Lower lobe of right lung (tissue), 2 donors: ENCODE measurements around the gene DUXB. TPM values are rescaled to one million over a fixed set of nuclear protein-coding genes. Genes with fewer than 3 reads are reported as not detected.

Source experiments
- ATAC-seq, 2 donors: fragments of 200-7000 bp; cut with Tn5 transposase; one replicate each; pipeline ENCODE4 v1.9.1; 2020 to 2022; ENCODE audit warnings: mild to moderate bottlenecking in 2 of 2, moderate library complexity in 2 of 2
- DNase-seq: peaks from one replicate; pipeline ENCODE4 v3.0.0-alpha.2; 2020
- H3K27ac ChIP-seq: fragments of 200-600 bp; one replicate; pipeline ENCODE4 v1.8.0; 2022
- H3K27me3 ChIP-seq: fragments of 200-600 bp; one replicate; pipeline ENCODE4 v1.8.0; 2022; ENCODE audit warnings: low read depth
- H3K36me3 ChIP-seq: fragments of 200-600 bp; one replicate; pipeline ENCODE4 v1.8.0; 2022; ENCODE audit warnings: mild to moderate bottlenecking
- H3K4me1 ChIP-seq: fragments of 200-600 bp; one replicate; pipeline ENCODE4 v1.8.0; 2022
- H3K4me3 ChIP-seq: fragments of 200-600 bp; one replicate; pipeline ENCODE4 v1.8.0; 2022; ENCODE audit warnings: mild to moderate bottlenecking
- H3K9me3 ChIP-seq: fragments of 200-600 bp; one replicate; pipeline ENCODE4 v1.8.0; 2022
- CTCF ChIP-seq: fragments of 200-600 bp; IDR thresholded peaks from one replicate; pipeline ENCODE4 v1.8.0; 2022; ENCODE audit warnings: antibody characterized with exemption, mild to moderate bottlenecking
- intact Hi-C: fragments of 100-400 bp; cut with DNase I; formaldehyde crosslinking; loops from one replicate; pipeline ENCODE4 v1.11.0; 2022
- total RNA-seq: library from RNA; stranded (reverse); fragmentation: NEBNext Ultra II Directional; extraction: Animal tissue kit (Norgen Biotek cat#: 25700); gene quantifications from one replicate; pipeline ENCODE4 v1.2.1, GENCODE V29; 2021
- donor health status: DM: no; HTN: yes; CAD: no; lungs with severe emphysema.

Gene DUXB
- total RNA-seq, 1 donor from 2014 or later: not detected

DNA sequence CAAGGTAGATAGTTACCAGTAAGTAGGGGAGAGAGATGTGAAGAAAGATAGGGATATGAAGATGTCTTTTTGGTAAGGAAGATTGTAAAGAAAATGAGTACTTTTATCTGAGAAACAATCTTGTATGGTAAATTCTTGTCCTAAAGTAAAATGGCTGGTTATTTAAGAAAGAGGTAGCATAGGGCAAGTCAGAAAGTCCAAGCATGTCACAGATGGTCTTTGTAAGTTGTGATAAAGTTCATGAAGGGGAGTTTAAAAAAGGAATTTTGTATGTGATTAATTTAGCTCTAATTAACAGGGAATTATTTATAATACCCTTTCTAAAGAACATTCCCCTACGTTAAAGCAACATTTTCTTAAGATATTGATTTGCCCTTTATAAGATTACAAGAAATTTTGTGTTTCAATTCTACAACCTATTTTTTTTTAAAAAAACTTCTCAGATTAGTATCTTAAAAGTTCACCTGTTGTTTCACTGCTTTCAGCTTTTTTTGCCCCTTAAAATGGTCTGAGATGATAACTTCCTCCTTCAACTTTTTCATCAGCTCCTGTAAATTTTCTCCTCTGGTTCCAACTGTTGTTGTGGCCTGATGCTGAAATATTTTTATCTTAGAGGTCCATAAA lies 41.3 kb upstream of the DUXB start:
- Histone ChIP-seq H3K27me3 (no peaks in the 10 kb centered on the region), H3K4me1 (no peaks in the 10 kb centered on the region), H3K9me3 (peaks cover 9% of the 10 kb centered on the region), H3K4me3 (no peak overlapping the region), H3K36me3 (no peaks in the 10 kb centered on the region), H3K27ac (no peak overlapping the region)
- TF ChIP-seq CTCF: no peak
- DNase-seq (no peak), ATAC-seq (no peak)
- intact Hi-C loops: no loop called here

DNA sequence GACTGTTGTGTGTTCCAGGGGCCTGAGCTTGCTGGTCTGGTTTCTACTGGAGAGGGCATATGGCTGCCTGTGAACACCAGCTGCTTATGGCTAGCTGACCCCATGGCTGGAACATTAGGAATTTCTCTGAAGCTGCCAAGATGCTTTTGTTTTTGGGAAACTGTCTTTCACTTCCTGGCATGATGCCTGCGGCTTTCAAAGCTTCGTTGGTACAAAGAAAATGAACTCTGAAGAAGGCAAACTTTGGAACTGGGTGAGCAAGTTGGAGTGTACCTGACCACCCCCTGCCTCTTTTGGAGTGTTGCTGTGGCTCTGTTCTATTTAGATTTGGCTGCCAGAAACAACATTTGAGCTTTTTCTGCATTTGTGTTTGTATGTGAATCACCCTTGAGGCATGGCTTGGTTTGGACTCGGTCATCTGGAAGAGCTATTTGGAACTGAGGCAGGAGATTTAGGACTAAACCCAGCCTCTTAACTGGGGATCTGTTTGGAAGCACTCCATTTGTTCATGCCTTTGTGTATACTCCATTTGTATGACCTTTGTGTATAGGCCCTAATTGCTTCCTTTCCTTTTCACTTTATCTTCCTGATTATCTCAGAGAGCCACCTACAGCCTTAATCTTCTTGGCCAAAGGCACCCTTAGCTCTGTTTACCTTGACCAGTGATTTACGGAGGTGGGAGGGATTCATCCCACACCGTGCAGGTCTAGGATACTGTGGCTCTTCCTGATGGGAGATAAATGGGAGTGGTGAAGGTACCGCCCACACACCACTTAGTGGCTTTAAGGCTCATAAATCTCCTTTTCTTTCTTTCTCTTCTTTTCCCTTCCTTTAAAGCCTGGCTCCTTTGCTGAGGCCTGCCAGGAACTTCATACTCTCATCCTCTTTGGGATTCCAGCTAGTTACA lies 32.3 kb upstream of the DUXB start:
- peak overlapping the region; percentile 55 for H3K27ac ChIP-seq
- no peaks in the 10 kb centered on the region for H3K4me1 ChIP-seq
- TF ChIP-seq CTCF: no peak
- DNase-seq (no peak), ATAC-seq (peak in 1 of 2 donors; percentile 29)
- no peak overlapping the region for H3K4me3 ChIP-seq
- intact Hi-C loops: no loop called here
- H3K27me3 ChIP-seq: no peaks in the 10 kb centered on the region
- H3K36me3 ChIP-seq: no peaks in the 10 kb centered on the region
- H3K9me3 ChIP-seq: no peaks in the 10 kb centered on the region

GRCh38 chr16:75732871-75733270 lies 31.6 kb upstream of the DUXB start:
- H3K36me3 ChIP-seq: no peaks in the 10 kb centered on the region
- DNase-seq (no peak), ATAC-seq (no peak)
- TF ChIP-seq CTCF: no peak
- H3K27me3 ChIP-seq: no peaks in the 10 kb centered on the region
- no peaks in the 10 kb centered on the region for H3K4me1 ChIP-seq
- intact Hi-C loops: no loop called here
- H3K27ac ChIP-seq: peak overlapping the region; percentile 55
- no peak overlapping the region for H3K4me3 ChIP-seq
- H3K9me3 ChIP-seq: no peaks in the 10 kb centered on the region

- Histone ChIP-seq H3K4me3 (no peak overlapping the region), H3K9me3 (no peaks in the 10 kb centered on the region), H3K36me3 (no peaks in the 10 kb centered on the region), H3K27ac (no peak overlapping the region), H3K4me1 (no peaks in the 10 kb centered on the region), H3K27me3 (no peaks in the 10 kb centered on the region)
- DNase-seq (no peak), ATAC-seq (no peak)
- intact Hi-C loops: no loop called here
- no peak for TF ChIP-seq CTCF
These were observed 26.0 kb upstream of the DUXB start for GRCh38 chr16:75727221-75727620.

DNA sequence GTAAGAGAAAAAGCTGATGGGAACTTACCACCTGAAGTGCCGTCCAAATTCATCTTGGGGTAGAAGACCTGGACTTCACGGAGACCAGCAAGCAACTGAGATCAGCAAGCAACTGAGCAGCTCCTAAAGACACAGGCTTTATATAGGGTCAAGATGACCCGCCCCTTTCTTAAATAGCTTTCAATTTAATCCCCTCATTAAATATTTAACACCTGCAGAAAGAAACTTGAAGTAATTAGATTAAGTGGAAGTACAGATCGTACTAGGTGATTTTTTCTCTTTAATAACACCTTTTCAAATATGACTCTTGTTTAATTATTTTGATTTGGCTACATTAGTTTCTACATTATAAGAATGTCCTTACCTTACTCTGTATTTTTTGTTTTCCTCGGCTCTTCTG lies 25.1 kb upstream of the DUXB start, which contains the start of gene CPHXL:
Gene CPHXL (minus strand): TSS at position 101 of the 400 bp plus-strand sequence. CDS start 48 bp downstream, at position 53.
- DNase-seq (no peak), ATAC-seq (no peak)
- Histone ChIP-seq H3K36me3 (no peaks in the 10 kb centered on the region), H3K4me1 (no peaks in the 10 kb centered on the region), H3K27me3 (no peaks in the 10 kb centered on the region), H3K9me3 (no peaks in the 10 kb centered on the region), H3K4me3 (no peak within 1 kb of the TSS), H3K27ac (no peak within 1 kb of the TSS)
- no peak for TF ChIP-seq CTCF
- intact Hi-C loops: no loop called here
